MCF 10A (cell line): Measurements from ENCODE around the gene PTS. TPM values are rescaled to one million over a fixed set of nuclear protein-coding genes. Genes with fewer than 3 reads are reported as not detected.

Experiments
- BruUV-seq: library from RNA; stranded (reverse); fragments of 400-500 nt; replicated peaks from 2 replicates; lab custom pipeline; 2021; lab: Mats Ljungman, UMichigan
- CTCF ChIA-PET: fragments of 300-600 bp; sonication (Branson Sonifier 250); formaldehyde crosslinking; extraction: SDS; loops from one replicate; lab custom pipeline; 2021; ENCODE audit warnings: antibody characterized with exemption, inconsistent platforms; lab: Yijun Ruan, JAX
- POLR2A ChIA-PET: fragments of 300-600, 350-650 bp; sonication (Branson Sonifier 250); formaldehyde crosslinking; extraction: SDS; loops from one replicate; lab custom pipeline; 2020; ENCODE audit warnings: antibody characterized with exemption, inconsistent platforms; lab: Yijun Ruan, JAX
- DNase-seq: peaks from one replicate; pipeline ENCODE4 v3.0.0-alpha.2; 2018; ENCODE audit not compliant: unreplicated experiment
- H3K27ac Mint-ChIP-seq: one replicate; pipeline ENCODE4 v1.8.0; 2022; ENCODE audit warnings: mild to moderate bottlenecking, low read depth, mixed read lengths; ENCODE audit not compliant: unreplicated experiment
- H3K27me3 Mint-ChIP-seq: one replicate; pipeline ENCODE4 v1.8.0; 2022; ENCODE audit warnings: mixed read lengths; ENCODE audit not compliant: insufficient read depth, unreplicated experiment
- H3K36me3 Mint-ChIP-seq: one replicate; pipeline ENCODE4 v1.8.0; 2022; ENCODE audit warnings: mild to moderate bottlenecking, moderate library complexity, mixed read lengths; ENCODE audit not compliant: insufficient read depth, unreplicated experiment
- H3K4me1 Mint-ChIP-seq: one replicate; pipeline ENCODE4 v1.8.0; 2022; ENCODE audit warnings: mixed read lengths; ENCODE audit not compliant: insufficient read depth, unreplicated experiment
- H3K4me3 Mint-ChIP-seq: one replicate; pipeline ENCODE4 v1.8.0; 2022; ENCODE audit warnings: mild to moderate bottlenecking, moderate library complexity, mixed read lengths; ENCODE audit not compliant: unreplicated experiment
- H3K9me3 Mint-ChIP-seq: one replicate; pipeline ENCODE4 v1.8.0; 2022; ENCODE audit warnings: mixed read lengths; ENCODE audit not compliant: unreplicated experiment
- intact Hi-C: fragments of 100-400 bp; cut with micrococcal nuclease; formaldehyde crosslinking; loops from 2 replicates; pipeline ENCODE4 v1.14.1; 2022
- total RNA-seq: library from RNA; stranded (reverse); gene quantifications from 2 replicates; pipeline ENCODE4 v1.2.3, GENCODE V29; 2022
- TF ChIP-seq, protein P1 (sequence below): fragments of 200-600 bp; IDR thresholded peaks from one replicate; pipeline ENCODE4 v1.8.0; 2022; ENCODE audit warnings: antibody characterized with exemption, mild to moderate bottlenecking; ENCODE audit not compliant: unreplicated experiment

The PTS gene
- total RNA-seq, 1 experiment from 2014 or later, result 68.3 TPM

DNA sequence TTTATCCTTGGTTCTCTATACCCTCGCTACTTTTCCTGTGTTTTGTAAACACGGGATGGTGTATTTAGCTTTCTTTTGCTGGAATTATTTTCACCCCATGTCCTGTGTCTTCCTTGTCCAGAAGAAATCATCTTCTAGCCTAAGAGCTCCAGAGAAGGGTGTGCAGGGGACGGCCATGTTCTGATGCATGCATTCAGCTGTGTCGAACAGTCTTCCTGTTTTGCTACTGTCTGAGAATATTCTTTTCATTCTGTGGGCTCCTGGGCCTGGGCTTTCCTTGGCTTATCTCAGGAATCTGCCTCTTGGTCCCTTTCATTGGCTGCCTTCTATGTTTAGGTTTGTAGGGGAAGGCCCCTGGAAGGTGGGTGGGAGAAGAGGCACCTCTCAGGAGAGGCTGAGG is 45.0 kb downstream of the PTS start:
- no peak overlapping the region for H3K4me3 Mint-ChIP-seq
- no peak for DNase-seq
- ChIA-PET CTCF (interaction anchor here (0.6 to 1.0 kb wide), 6 partner anchors 8 to 848 kb away, joined by 3 to 5 read pairs (median 4); no protein-coding TSS in a partner anchor), POLR2A (interaction anchor here (0.7 kb wide), 1 partner anchor 17 kb away, joined by 3 read pairs; no protein-coding TSS in a partner anchor)
- H3K36me3 Mint-ChIP-seq, result no peaks in the 10 kb centered on the region
- intact Hi-C loops, result no loop called here
- no peaks in the 10 kb centered on the region for H3K9me3 Mint-ChIP-seq
- no peak overlapping the region for H3K27ac Mint-ChIP-seq
- TF ChIP-seq, protein P1, sequence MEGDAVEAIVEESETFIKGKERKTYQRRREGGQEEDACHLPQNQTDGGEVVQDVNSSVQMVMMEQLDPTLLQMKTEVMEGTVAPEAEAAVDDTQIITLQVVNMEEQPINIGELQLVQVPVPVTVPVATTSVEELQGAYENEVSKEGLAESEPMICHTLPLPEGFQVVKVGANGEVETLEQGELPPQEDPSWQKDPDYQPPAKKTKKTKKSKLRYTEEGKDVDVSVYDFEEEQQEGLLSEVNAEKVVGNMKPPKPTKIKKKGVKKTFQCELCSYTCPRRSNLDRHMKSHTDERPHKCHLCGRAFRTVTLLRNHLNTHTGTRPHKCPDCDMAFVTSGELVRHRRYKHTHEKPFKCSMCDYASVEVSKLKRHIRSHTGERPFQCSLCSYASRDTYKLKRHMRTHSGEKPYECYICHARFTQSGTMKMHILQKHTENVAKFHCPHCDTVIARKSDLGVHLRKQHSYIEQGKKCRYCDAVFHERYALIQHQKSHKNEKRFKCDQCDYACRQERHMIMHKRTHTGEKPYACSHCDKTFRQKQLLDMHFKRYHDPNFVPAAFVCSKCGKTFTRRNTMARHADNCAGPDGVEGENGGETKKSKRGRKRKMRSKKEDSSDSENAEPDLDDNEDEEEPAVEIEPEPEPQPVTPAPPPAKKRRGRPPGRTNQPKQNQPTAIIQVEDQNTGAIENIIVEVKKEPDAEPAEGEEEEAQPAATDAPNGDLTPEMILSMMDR, result no peak
- H3K27me3 Mint-ChIP-seq, result peaks cover 13% of the 10 kb centered on the region
- BruUV-seq, result no TSS peak
- H3K4me1 Mint-ChIP-seq, result peaks cover 5% of the 10 kb centered on the region

DNA sequence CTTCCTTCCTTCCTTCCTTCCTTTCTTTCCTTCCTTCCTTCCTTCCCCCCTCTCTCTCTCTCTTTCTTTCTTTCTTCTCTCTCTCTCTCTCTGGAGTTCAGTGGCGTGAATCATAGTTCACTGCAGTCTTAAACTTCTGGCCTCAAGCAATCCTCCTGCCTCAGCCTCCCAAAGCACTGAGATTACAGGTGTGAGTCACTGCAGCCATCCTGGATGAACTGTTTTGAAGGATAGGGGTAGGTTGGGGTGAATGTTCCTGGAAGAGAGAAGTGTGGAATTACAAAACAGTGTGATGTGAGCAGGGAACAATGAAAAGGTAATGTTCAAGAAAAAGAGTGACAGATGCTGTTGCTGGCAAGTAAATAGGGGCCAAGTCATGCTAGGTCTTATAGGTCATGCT is 46.8 kb downstream of the PTS start:
- ChIA-PET CTCF (interaction anchor here (0.7 to 18.2 kb wide), 4 partner anchors 18 to 161 kb away, joined by 3 to 428 read pairs (median 5); partner anchors contain the start of gene PTS), POLR2A (interaction anchor here (0.8 kb wide), 1 partner anchor 89 kb away, joined by 4 read pairs; no protein-coding TSS in a partner anchor)
- BruUV-seq, result no TSS peak
- no peaks in the 10 kb centered on the region for H3K9me3 Mint-ChIP-seq
- H3K4me1 Mint-ChIP-seq, result peaks cover 5% of the 10 kb centered on the region
- peaks cover 11% of the 10 kb centered on the region for H3K27me3 Mint-ChIP-seq
- TF ChIP-seq, protein P1, result no peak
- H3K36me3 Mint-ChIP-seq, result no peaks in the 10 kb centered on the region
- no peak overlapping the region for H3K4me3 Mint-ChIP-seq
- H3K27ac Mint-ChIP-seq, result no peak overlapping the region
- DNase-seq, result no peak
- intact Hi-C loops, result no loop called here

GRCh38 chr11:112274007-112274783 is 48.0 kb downstream of the PTS start:
- Mint-ChIP-seq H3K27ac (no peak overlapping the region), H3K36me3 (no peaks in the 10 kb centered on the region), H3K27me3 (no peaks in the 10 kb centered on the region), H3K4me1 (no peaks in the 10 kb centered on the region), H3K9me3 (no peaks in the 10 kb centered on the region), H3K4me3 (no peak overlapping the region)
- ChIA-PET CTCF (interaction anchor here (0.6 to 18.2 kb wide), 4 partner anchors 9 to 340 kb away, joined by 3 to 428 read pairs (median 4); partner anchors contain the start of gene PTS), POLR2A (interaction anchor here (0.6 to 0.8 kb wide), 2 partner anchors 57 to 90 kb away, joined by 3 to 4 read pairs; no protein-coding TSS in a partner anchor)
- BruUV-seq, result no TSS peak
- TF ChIP-seq, protein P1, result no peak
- DNase-seq, result no peak
- intact Hi-C loops, result no loop called here

DNA sequence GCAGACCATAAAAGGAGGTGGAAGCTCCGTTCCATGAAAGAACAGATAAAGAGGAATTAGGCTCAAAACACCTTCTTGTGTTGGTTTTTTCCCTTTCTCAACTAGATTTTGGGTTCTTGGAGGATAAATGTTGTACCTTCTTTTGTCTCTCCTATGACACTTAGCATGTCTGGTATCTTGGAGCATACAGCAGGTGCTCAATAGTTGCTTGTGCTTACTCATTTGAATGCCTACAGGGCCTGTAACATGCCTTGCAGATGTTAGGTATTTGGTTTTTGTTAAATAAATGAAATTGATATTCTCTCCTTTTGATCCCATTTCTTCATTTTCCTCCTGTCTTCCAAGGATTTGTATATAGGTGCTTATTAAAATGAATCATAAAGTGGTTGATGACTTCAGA is 50.8 kb downstream of the PTS start:
- H3K4me3 Mint-ChIP-seq, result no peak overlapping the region
- ChIA-PET CTCF (interaction anchor here (0.6 to 18.2 kb wide), 6 partner anchors 15 to 850 kb away, joined by 3 to 428 read pairs (median 3); partner anchors contain the start of gene PTS), POLR2A (interaction anchor here (0.7 to 1.5 kb wide), 4 partner anchors 28 to 54 kb away, joined by 3 to 6 read pairs (median 3); partner anchors contain the start of gene PTS)
- no peaks in the 10 kb centered on the region for H3K27me3 Mint-ChIP-seq
- intact Hi-C loops, result no loop called here
- H3K36me3 Mint-ChIP-seq, result no peaks in the 10 kb centered on the region
- DNase-seq, result no peak
- peaks cover 5% of the 10 kb centered on the region for H3K4me1 Mint-ChIP-seq
- BruUV-seq, result no TSS peak
- TF ChIP-seq, protein P1, result no peak
- H3K9me3 Mint-ChIP-seq, result no peaks in the 10 kb centered on the region
- H3K27ac Mint-ChIP-seq, result no peak overlapping the region
